ENCODE results near the gene KDM4B. TPM values are rescaled to one million over a fixed set of nuclear protein-coding genes. Genes with fewer than 3 reads are reported as not detected.
A peak's percentile ranks its signal among the peaks of the same experiment; 100 is the strongest.

The KDM4B gene
- total RNA-seq (2021) = 41.8 and 43.7 TPM in 2 replicates
- long read RNA-seq, full-length matches to known transcripts = 2 of 15 reads
- long read RNA-seq, partial matches to known transcripts = 2 of 15 reads
- long read RNA-seq, other reads (novel, unspliced or antisense) = 11 of 15 reads

DNA sequence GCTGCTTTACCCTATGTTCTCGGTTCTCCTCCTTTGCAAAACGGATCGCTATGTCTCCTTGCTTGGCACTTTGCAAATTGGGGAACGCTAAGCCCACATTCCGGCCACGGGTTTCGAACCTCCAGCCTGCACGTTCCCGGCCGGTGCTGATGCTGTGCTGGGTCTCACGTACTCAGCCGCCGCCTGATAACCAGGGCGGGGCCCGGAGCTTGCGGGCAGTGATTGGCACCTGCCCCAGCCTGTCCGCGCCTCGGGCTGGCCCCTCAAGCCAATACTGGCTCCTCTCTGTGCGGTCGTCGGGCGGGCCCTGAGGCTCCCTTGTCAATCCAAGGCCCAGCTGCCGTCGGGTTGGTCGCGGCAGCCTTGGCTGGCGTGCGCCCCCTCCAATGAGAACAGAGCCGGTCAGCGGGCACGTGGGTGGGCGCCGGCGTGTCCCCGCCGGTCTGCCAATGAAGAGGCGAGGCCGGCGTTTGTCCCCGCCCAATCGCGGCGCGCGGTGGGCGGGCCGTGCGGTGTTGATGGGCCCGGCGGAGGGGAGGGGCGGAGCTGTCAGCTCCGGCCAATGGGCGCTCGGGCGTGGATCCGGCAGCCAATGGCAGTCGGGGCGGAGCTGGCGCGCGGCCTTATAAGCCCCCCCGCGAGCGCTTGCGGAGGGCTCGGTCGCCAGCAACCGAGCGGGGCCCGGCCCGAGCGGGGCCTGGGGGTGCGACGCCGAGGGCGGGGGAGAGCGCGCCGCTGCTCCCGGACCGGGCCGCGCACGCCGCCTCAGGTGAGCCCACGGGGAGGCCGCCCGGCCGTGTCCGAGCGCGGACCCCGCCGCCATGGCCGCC, at the start of gene KDM4B:
TSS of gene KDM4B (plus strand) at position 652 of the 830 bp plus-strand sequence. CDS start 63,778 bp downstream, outside the sequence.
- Histone ChIP-seq H2AK5ac (ENCODE audit: insufficient read length, low read length) (no peak within 1 kb of the TSS), H3K79me2 (ENCODE audit: insufficient read depth, low read length) (peaks cover 7% of the 10 kb centered on the region; the same call in 1 of the 2 replicates), H2BK5ac (ENCODE audit: insufficient read length, low read length) (no peak within 1 kb of the TSS), H2AFZ (ENCODE audit: low read length) (no peak within 1 kb of the TSS), H4K20me1 (ENCODE audit: control insufficient read depth, insufficient read depth, insufficient read length) (peaks cover 2% of the 10 kb centered on the region), H3K4me2 (ENCODE audit: insufficient read depth, insufficient read length, low read length) (peak within 1 kb of the TSS; percentile 72), H3K23me2 (ENCODE audit: insufficient read length, low read depth, low read length, poor library complexity, severe bottlenecking) (peaks cover 12% of the 10 kb centered on the region), H4K91ac (ENCODE audit: insufficient read length, low read depth, low read length) (no peak within 1 kb of the TSS), H2BK120ac (ENCODE audit: low read depth, low read length, poor library complexity, severe bottlenecking) (no peak within 1 kb of the TSS), H2BK20ac (ENCODE audit: low read depth, low read length, poor library complexity, severe bottlenecking) (no peak within 1 kb of the TSS), H3K9me3 (ENCODE audit: control insufficient read depth, low read depth, low read length) (no peaks in the 10 kb centered on the region), H4K8ac (replicated peaks; ENCODE audit: insufficient read length, low read depth, low read length) (no peak within 1 kb of the TSS), H3T11ph (ENCODE audit: low read length) (no peak within 1 kb of the TSS), H3K56ac (ENCODE audit: insufficient read length, low read depth, low read length) (no peak within 1 kb of the TSS), H2BK12ac (ENCODE audit: insufficient read length, low read depth, low read length) (no peak within 1 kb of the TSS), H3K27me3 (ENCODE audit: insufficient read depth, low read length) (no peaks in the 10 kb centered on the region), H3K27ac (ENCODE audit: insufficient read length, low read depth, low read length) (no peak within 1 kb of the TSS), H3K18ac (ENCODE audit: insufficient read length, low read depth, low read length) (no peak within 1 kb of the TSS), H2BK15ac (ENCODE audit: low read depth, low read length) (no peak within 1 kb of the TSS), H3K23ac (ENCODE audit: insufficient read length, low read depth, low read length) (no peak within 1 kb of the TSS), H3K9ac (ENCODE audit: extremely low read depth, insufficient read length, low read length) (no peak within 1 kb of the TSS), H3K79me1 (ENCODE audit: insufficient read depth, low read depth, low read length, poor library complexity, severe bottlenecking) (no peaks in the 10 kb centered on the region), H3K4ac (ENCODE audit: low read depth, low read length) (no peak within 1 kb of the TSS), H3K4me1 (ENCODE audit: insufficient read depth, low read length) (no peaks in the 10 kb centered on the region), H3K14ac (ENCODE audit: insufficient read depth, low read length) (no peak within 1 kb of the TSS), H4K5ac (ENCODE audit: insufficient read length, low read depth, low read length) (no peak within 1 kb of the TSS)
- Mint-ChIP-seq H3K36me3 (ENCODE audit: insufficient read depth in 1 of 3, low read depth in 3 of 3) (peaks cover 2 to 22% (median 3%) of the 10 kb centered on the region in 3 experiments), H3K27me3 (ENCODE audit: low read depth) (peaks cover 5% of the 10 kb centered on the region), H3K4me1 (peaks cover 35 to 43% of the 10 kb centered on the region in 2 experiments), H3K9me3 (peaks cover 0 to under 1% of the 10 kb centered on the region in 2 experiments; a peak in 2 of 5 replicates), H3K27ac (peak within 1 kb of the TSS; percentile 45 to 95 (median 93); a peak in 6 of 7 replicates), H3K4me3 (peak within 1 kb of the TSS; percentile 88 to 97)
- no CpG with 5 or more reads among the region's 96 CpGs for WGBS (ENCODE audit: extremely low coverage, insufficient read length, low lambda C conversion rate)
- TF ChIP-seq, protein P1, sequence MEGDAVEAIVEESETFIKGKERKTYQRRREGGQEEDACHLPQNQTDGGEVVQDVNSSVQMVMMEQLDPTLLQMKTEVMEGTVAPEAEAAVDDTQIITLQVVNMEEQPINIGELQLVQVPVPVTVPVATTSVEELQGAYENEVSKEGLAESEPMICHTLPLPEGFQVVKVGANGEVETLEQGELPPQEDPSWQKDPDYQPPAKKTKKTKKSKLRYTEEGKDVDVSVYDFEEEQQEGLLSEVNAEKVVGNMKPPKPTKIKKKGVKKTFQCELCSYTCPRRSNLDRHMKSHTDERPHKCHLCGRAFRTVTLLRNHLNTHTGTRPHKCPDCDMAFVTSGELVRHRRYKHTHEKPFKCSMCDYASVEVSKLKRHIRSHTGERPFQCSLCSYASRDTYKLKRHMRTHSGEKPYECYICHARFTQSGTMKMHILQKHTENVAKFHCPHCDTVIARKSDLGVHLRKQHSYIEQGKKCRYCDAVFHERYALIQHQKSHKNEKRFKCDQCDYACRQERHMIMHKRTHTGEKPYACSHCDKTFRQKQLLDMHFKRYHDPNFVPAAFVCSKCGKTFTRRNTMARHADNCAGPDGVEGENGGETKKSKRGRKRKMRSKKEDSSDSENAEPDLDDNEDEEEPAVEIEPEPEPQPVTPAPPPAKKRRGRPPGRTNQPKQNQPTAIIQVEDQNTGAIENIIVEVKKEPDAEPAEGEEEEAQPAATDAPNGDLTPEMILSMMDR (conservative IDR thresholded peaks at IDR 0.05) = no peak
- peak; percentile 100 for DNase-seq
